Cardiac fibroblast (primary cell): ENCODE measurements around the gene MANSC4.

Experiments
- DNase-seq, 2 donors: peaks; one replicate each; pipeline versions ENCODE4 v3.0.0 to v3.0.0-alpha.2; 2010; ENCODE audit warnings: low read depth in 2 of 2
- H3K4me3 ChIP-seq, 2 donors: replicated peaks in 1 of 2; 1 replicate in 1 of 2; 2 replicates in 1 of 2; pipeline ENCODE4 v1.5.1; 2011; ENCODE audit warnings: low read depth in 2 of 2, low read length in 2 of 2, mild to moderate bottlenecking in 2 of 2, moderate library complexity in 1 of 2
- CTCF ChIP-seq: IDR thresholded peaks from one replicate; pipeline ENCODE4 v1.5.1; 2011; ENCODE audit warnings: low read depth, mild to moderate bottlenecking, low read length, inconsistent platforms

The MANSC4 gene

DNA sequence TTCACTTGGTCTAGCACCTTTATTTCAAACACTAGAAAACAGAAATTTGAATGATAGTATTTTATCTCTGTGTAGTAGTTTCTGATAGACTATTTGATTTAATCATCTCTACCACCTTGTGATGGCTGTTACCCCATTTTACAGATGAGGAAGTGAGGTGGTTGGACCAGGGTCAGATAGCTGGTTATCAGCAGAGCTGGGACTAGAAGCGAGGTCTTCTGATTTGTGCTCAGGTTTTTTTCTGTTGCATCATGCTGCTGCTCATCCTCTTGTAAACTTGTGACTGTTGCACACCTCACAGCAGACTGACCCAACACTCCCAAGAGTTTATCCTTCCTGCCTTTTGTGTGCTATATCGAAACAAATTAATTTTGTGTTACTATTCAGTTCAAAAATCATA is 10.1 kb upstream of the MANSC4 start:
- no peak for TF ChIP-seq CTCF
- DNase-seq = no peak
- no peak overlapping the region for H3K4me3 ChIP-seq

GRCh38 chr12:27787559-27787958 is 7.5 kb upstream of the MANSC4 start:
- no peak for DNase-seq
- no peak for TF ChIP-seq CTCF

DNA sequence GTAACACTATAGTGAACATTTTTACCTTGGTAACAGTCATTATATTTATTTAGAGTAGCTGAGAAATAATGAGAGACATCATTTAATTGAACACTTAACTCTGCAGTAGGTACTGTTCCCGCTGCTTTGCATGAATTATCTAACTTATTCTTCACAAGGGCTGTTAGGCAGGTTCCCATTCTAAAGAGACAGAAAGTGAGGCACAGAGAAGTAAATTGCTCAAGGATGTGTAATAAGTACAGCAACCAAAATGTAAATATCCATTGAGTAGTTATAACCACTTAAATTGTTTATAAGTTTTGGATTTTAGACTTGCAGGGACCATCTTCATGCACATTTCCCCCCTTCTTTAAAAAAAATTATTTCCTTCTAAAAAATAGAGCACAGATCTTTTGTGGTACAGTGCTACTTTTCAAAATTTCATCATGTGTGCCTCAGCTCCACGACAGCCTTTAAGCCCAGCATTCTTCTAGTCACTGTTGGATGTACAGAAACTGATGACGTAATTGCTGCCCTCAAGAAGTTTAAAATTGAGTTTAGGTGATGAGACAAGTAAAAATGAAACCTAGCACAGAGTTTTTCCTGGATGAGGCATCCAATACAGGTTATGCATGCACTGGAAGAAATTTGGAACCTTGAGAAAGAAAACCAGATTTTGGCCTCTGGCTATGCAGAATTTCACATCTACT is 6.0 kb upstream of the MANSC4 start:
- no peak overlapping the region for H3K4me3 ChIP-seq
- peak; percentile 44 to 90 for DNase-seq
- no peak for TF ChIP-seq CTCF

More at GRCh38 chr12:27787559-27787958, 7.5 kb upstream of the MANSC4 start:
- no peak overlapping the region for H3K4me3 ChIP-seq

GRCh38 chr12:27782481-27782880 is 2.4 kb upstream of the MANSC4 start:
- no peak for DNase-seq
- no peak overlapping the region for H3K4me3 ChIP-seq
- TF ChIP-seq CTCF = no peak

- H3K4me3 ChIP-seq = peak overlapping the region in 1 of 2 donors; percentile 70
- no peak for TF ChIP-seq CTCF
Observed at GRCh38 chr12:27781680-27782079, 1.6 kb upstream of the MANSC4 start.

GRCh38 chr12:27780612-27781408 is 774 bp upstream of the MANSC4 start:
- DNase-seq = peak; percentile 80 to 85
- H3K4me3 ChIP-seq = peak overlapping the region; percentile 70 to 76
- TF ChIP-seq CTCF = no peak

More at GRCh38 chr12:27781680-27782079, 1.6 kb upstream of the MANSC4 start:
- DNase-seq = peak; percentile 27 to 67
